Measurements from ENCODE around the gene C9orf57.
"Not testable (repeated sequence)": the region's sequence is repeated elsewhere in the genome, so short reads cannot be mapped to it uniquely, and the experiment has no call there.

Gene C9orf57

DNA sequence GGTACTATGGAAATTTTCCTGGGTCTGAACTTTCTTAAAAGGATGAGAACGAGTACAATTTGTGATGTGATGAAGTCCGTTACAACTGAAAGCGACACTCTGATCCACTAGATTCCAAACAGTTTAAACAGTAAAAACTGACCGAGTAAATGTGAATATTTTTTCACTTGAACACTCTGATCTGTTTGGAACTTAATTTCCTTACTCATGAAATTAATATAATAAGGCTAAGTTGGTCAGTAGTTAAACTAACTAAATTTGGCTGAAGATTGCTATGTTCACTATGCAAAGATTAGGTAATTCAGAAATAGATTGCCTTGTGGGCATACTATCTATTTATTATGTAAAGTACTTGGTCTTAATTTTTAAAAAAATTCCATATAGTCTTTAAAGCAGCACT is at the start of gene C9orf57:
C9orf57 (minus strand) TSS at position 101 of the 400 bp plus-strand sequence. CDS start 1,282 bp downstream, outside the sequence.
- DNase-seq (ENCODE audit: low read depth), result no peak

DNA sequence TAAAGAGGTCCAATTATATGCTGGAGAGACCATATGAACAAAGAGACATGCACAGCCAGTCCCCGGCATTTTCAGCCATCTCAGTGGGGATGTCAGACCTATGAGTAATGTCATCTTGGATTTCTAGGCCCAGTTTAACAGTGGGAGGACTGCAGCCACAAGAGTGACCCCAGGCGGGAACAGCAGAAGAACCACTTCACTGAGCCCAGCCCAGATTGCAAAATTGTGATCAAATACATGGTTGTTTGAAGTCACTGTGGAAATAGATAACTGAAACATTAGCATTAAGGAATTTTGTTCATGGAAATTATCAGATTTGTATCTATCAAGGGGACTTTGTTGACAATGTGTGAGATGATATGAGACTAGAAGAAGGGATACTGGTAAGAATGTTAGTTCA is 42.1 kb upstream of the C9orf57 start:
- DNase-seq (ENCODE audit: low read depth), result no peak

GRCh38 chr9:72095520-72095919 is 35.1 kb upstream of the C9orf57 start:
- DNase-seq (ENCODE audit: low read depth), result not testable (repeated sequence)

DNA sequence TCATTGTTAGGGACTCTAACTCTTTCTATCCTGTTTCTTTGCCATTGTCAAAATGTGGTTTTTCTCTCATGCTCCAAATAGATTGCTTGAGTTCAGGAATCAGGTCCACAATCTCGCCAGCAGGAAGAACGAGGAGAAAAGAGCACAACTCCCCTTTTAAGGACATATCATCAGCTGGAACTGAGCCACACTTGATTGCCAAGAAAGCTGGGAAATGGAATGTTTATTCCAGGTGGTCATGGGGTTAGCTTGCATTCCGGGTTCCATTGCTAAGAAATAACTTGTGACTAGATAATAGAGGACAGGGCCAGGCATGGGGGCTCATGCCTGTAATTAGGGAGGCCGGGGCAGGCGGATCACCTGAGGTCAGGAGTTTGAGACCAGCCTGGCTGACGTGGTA is 32.4 kb upstream of the C9orf57 start:
- DNase-seq (ENCODE audit: low read depth), result no peak

DNA sequence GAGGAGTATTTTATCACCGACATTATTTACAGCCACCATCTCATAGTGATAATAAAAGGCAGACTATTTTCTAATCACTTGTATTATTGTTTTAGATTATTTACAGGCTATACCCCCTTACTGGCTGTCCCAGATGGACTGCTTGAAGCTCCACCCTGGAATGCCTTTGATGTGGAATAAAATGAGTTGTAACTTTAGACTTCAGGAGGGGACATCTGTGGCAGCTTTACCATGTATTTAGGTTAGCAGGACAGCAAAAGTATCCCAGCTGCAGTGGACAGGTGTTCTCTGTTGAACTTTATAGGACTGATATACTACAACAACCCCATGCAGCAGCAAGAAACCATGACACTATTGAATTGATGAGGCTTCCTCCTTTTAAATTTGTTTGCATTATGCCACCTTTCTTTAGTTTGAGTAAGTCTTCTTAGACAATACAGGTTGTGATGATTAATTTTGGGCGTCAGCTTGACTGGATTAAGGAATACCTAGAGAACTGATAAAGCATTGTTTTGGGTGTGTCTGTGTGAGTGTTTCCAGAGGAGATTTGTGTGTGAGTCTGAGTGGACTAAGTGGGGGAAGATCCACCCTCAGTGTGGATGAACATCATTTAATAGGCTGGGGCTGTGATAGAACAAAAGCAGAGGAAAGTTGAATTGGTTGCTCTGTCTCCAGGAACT is 29.2 kb upstream of the C9orf57 start:
- DNase-seq (ENCODE audit: low read depth), result no peak

- no peak for DNase-seq (ENCODE audit: low read depth)
Measured at GRCh38 chr9:72082536-72082935, 22.1 kb upstream of the C9orf57 start.

DNA sequence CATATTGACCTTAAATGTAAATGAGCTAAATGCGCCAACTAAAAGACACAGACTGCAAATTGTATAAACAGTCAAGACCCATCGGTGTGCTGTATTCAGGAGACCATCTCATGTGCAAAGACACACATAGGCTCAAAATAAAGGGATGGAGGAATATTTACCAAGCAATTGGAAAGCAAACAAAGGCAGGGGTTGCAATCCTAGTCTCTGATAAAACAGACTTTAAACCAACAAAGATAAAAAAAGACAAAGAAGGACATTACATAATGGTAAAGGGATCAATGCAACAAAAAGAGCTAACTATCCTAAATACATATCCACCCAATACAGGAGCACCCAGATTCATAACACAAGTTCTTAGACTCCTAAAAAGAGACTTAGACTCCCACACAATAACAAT is 14.3 kb upstream of the C9orf57 start:
- not testable (repeated sequence) for DNase-seq (ENCODE audit: low read depth)

- no peak for DNase-seq (ENCODE audit: low read depth)
Measured at GRCh38 chr9:72065076-72065475, 4.7 kb upstream of the C9orf57 start.

DNA sequence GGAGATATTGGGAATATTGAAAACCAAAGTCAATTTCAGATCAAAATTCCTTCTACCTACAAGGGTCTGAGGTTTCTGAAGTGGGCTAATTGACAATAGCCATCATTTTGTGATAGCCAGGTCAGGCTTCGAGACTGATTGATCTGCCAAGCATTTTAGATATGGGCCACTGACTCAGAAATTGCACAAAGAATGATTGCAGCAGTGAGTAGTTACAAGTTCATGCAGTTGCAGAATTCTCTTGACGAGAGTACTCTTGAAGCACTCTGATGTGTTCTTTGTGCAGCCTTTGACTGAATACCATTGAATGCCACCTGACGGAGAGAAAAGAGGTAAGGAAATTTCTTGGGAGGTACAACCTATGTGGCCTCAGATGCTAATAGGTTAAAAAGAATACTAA is 8.3 kb downstream of the C9orf57 start:
- no peak for DNase-seq (ENCODE audit: low read depth)

DNA sequence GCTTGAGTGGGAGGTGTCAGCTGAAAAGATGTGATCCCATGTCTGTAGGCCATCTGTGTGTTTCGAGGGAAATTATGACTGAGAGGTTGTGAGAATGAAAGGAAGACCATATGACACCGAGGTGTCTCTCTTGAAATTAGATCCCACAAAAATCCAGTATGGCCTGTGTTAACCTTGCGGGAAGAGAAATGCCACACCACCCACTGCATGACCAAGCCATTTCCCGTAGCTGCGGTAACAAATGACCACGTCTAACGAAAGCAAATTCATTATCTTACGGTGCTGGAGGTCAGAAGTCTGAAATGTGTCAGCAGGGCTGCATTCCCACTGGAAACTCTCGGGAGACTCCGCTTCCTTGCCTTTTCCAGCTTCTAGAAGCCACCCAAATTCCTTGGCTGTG is 11.6 kb downstream of the C9orf57 start:
- DNase-seq (ENCODE audit: low read depth), result no peak

DNA sequence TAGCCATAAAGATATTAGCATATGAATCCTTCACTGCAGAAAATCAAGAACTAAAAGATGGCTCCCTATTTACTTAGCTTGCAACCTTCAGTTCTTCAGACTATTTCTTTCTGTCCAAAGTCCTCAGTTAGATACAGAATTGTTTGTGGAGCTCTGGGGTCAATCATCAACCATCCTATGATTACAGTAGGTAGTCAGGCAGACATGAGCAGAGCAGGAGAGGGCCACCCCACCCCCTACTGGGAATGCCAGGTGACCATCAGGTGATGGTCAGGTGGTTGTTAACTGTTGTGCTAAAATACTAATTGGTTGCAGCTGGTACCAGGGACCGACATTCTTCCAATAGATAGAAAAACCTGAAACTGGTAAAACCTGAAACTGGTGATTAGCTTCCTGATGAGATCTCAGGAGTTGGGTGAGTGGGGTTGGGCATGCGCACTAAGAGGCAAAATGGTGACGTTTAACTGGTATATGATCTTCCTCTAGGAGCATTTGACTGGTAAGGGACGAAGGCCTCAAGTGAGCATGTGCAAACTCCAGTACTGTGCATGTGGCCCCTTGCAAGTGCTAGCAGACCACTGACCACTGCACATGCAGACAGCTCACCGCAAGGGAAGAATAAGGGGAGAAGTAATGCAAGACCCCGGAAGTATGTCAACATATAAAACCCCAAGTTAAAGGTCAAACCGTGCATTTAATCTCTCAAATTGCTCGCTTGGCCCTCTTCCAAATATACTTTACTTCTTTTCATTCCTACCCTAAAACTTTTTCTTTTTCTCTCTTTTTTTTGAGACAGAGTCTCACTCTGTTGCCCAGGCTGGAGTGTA is 13.6 kb downstream of the C9orf57 start:
- no peak for DNase-seq (ENCODE audit: low read depth)

- no peak for DNase-seq (ENCODE audit: low read depth)
Measured at GRCh38 chr9:72044095-72044494, 16.3 kb downstream of the C9orf57 start.

- DNase-seq (ENCODE audit: low read depth), result no peak
Measured at GRCh38 chr9:72043576-72043975, 16.8 kb downstream of the C9orf57 start.

- no peak for DNase-seq (ENCODE audit: low read depth)
Measured at GRCh38 chr9:72042928-72043327, 17.5 kb downstream of the C9orf57 start.

DNA sequence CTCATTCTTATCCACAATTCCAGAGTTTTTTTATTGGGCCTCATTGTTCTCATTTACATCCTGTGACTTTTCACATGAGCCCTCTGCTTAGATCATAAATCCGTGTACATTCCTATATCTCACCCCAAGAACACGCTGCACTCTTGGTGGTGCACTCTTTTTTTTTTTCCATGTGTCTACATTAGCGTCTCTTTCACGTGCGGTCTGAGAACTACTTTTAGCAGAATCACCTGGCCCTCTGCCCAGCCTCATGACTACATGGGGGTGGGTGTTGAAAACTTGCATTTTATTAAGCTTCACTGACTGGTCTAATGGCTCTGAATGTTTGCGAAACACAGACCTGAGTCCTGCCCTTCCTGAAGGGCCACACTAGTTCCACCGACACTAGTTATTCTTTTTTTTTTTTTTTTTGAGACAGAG is 18.6 kb downstream of the C9orf57 start:
- no peak for DNase-seq (ENCODE audit: low read depth)

DNA sequence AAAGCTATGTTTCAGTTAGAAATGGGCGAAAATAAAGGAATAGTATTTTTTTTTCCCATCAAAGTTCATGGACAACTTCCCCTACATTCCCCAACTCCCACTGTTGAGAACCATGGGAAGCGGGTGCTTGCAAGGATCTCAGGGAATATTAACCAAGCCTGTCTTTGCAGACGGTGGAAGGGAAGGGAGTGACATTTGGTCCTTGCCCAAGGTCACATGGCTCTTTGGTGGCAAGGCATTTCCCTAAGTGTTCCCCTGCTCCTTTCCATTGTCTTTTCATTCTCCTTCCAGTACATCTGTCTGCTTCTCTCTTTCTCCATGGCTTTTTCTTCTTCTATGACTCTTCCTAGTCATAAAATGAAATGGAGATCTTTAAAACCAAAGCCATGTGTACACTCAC is 19.0 kb downstream of the C9orf57 start:
- DNase-seq (ENCODE audit: low read depth), result no peak

DNA sequence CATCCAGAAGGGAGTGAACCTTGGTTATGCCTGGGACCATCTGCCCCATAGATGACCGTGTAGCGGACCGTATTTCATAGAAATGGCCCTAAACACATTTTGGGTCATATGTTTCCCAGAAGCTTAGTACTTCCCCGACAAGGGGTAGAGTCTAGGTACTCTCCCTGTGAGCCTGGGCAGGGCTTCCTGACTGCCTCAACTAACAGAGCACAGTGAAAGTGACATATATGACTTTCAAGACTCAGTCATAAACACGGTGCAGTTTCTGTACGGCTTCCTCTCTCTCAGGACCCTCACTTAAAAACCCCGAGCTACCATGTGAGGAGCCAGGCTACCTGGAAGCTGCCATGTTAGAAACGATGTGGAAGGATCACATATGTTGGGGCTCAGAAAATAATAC is 20.9 kb downstream of the C9orf57 start:
- DNase-seq (ENCODE audit: low read depth), result no peak

DNA sequence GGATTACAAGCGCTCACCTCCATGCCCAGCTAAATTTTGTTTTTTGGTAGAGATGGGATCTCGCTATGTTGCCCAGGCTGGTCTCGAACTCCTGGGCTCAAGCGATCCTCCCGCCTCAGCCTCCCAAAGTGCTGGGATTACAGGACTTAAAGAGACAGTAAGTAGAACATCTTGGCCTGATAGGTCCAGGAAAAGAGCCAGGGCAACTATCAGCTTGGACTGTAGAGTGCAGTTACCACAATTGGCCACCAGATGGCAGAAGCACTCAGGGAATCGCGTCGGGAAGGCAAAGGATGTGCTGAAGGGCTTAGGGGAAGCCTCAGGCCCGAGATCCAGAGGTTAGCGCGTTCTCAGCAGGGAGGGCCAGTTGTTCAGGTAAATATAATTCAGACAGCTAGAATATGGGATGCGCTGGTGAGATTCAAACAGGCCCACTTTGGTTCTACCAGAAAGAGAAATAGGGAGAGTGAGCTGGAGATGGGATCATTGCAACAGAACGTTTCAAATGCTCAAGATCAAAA is 21.5 kb downstream of the C9orf57 start:
- peak; percentile 2 for DNase-seq (ENCODE audit: low read depth)

GRCh38 chr9:72038408-72038807 is 22.0 kb downstream of the C9orf57 start:
- DNase-seq (ENCODE audit: low read depth), result no peak

- no peak for DNase-seq (ENCODE audit: low read depth)
Measured at GRCh38 chr9:72037571-72037970, 22.8 kb downstream of the C9orf57 start.

DNA sequence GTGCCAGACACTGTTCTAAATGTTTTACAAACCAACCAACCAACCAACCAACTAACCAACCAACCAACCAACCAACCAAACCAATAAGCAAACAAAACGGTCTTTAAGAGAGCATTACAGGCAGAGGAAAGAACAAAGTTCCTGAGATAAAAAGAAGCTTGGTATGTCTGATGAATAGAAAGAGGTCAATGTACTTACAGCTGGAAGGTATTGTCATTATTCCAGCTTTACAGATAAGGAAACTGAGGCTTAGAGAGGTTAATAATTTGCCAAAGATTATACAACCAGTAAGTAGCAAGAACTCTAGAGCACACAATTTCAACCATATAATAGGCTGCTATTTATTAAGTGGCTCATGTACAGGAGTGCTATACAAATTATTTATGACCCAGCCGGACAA is 29.6 kb downstream of the C9orf57 start:
- no peak for DNase-seq (ENCODE audit: low read depth)

GRCh38 chr9:72029986-72030385 is 30.4 kb downstream of the C9orf57 start:
- DNase-seq (ENCODE audit: low read depth), result no peak

GRCh38 chr9:72025906-72026305 is 34.5 kb downstream of the C9orf57 start:
- DNase-seq (ENCODE audit: low read depth), result no peak
